Ovary (tissue), 3 donors: ENCODE results near the gene BTBD9.

Source experiments
- CTCF ChIP-seq, 3 donors: fragments of 450-650 bp in 2 of 3; fragments of 200-600 bp in 1 of 3; IDR thresholded peaks; one replicate each; pipeline versions ENCODE4 v1.5.1 to v1.8.0; 2016 to 2022; ENCODE audit warnings: antibody characterized with exemption in 3 of 3, mild to moderate bottlenecking in 1 of 3
- EP300 ChIP-seq: sonication (generic); formaldehyde crosslinking; IDR thresholded peaks from one replicate; pipeline ENCODE4 v1.6.1; 2017; ENCODE audit warnings: antibody characterized with exemption
- POLR2A ChIP-seq: fragments of 450-650 bp; IDR thresholded peaks from one replicate; pipeline ENCODE4 v1.6.1; 2017; ENCODE audit warnings: antibody characterized with exemption, mild to moderate bottlenecking, moderate library complexity
- donor health status: DM: no; HTN: no; CAD: no.

- no peak for TF ChIP-seq CTCF (IDR thresholded peaks at IDR 0.05)
- TF ChIP-seq POLR2A: no peak
- TF ChIP-seq EP300: no peak
Observed at GRCh38 chr6:38367231-38367630, 272.5 kb downstream of the BTBD9 start.
